ENCODE data around the gene C1orf174.
"Not testable (repeated sequence)": the region's sequence is repeated elsewhere in the genome, so short reads cannot be mapped to it uniquely, and the experiment has no call there.

The C1orf174 gene

DNA sequence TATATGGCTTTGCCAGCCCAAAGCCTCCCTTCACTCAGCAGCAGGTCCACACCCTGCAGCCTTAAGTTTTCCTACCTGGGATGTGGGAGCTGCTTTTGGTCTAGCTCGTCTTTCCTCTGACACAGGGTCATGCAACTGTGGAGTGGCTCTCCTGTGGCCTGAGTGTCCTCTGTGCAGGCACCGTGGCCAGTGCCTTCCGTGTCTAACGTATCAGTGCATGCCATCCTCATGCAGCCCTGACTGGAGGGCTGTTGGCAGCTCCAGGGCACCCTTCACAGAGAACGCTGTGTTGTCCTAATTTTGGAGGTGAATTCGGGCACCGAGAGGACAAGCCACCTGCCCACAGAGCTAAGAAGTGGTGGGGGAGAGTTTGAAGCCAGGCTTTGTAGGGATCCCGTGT lies 25.7 kb upstream of the C1orf174 start:
- DNase-seq (ENCODE audit: low read depth, low spot score): no peak

DNA sequence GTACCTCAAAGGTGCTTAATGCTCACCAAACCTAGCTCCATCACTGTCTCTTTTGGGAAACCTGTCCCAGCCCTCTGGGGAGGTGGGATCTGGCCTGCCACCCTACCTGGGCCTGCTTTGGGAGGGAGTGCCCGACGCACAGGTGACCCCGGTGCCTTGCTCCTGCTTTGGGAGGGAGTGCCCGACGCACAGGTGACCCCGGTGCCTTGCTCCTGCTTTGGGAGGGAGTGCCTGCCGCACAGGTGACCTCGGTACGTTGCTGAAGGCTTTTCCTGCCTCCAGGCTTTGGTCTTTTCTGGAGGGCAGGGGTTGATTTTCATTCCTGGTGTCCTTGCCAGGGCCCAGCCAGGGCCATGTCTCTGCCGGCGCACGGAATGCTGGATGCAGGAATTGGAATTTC lies 25.2 kb upstream of the C1orf174 start:
- DNase-seq (ENCODE audit: low read depth, low spot score): no peak

DNA sequence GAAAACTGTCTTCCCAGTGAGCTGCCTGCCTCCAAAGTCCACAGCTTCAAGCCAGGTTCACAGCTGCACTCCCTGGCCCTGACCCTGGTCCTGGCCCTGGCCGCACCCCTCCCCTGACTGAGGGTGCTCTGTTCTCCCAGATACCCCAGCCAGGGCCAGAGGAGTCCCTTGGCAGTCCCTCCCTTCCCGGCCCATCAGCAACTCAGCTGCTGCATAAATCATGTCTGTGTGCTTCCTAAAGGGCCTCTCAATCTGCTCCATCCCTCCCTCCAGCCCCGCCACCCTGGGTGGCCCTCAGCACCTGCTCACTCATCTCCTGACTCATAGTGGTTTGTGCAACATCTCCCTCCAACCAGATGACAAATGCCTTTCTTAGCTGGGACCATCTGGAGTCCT lies 24.8 kb upstream of the C1orf174 start:
- no peak for DNase-seq (ENCODE audit: low read depth, low spot score)

DNA sequence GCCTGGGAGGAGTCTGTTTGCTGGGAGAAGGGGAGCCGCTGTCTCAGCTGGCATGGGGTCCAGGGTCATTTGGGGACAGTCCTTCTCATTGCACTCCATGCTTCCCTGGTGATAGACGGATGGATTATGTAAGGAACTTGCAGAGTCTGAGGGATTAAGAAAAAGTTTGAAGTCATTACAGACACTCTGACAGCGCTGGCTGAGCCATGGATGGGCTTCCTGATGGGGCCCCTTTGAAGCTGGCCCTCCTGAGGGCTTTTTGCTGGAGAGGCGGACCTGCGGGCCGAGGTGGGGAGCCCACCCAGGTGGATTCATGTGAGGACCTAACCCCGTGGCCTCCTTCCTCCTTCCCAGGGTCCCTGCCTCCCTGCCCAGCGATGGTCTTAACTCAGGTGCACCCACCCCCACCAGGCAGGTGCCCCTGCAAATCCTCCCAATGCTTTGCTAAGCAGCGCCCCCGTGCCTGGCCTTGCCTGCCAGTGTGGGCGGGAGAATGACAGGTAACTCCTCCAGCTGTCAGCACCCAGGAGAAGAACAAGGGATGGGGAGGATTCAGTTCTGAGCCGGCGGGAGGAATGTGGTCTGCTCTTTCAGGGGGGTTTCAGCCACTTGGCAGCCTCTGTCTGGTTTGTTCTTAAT lies 24.2 kb upstream of the C1orf174 start:
- no peak for DNase-seq (ENCODE audit: low read depth, low spot score)

DNA sequence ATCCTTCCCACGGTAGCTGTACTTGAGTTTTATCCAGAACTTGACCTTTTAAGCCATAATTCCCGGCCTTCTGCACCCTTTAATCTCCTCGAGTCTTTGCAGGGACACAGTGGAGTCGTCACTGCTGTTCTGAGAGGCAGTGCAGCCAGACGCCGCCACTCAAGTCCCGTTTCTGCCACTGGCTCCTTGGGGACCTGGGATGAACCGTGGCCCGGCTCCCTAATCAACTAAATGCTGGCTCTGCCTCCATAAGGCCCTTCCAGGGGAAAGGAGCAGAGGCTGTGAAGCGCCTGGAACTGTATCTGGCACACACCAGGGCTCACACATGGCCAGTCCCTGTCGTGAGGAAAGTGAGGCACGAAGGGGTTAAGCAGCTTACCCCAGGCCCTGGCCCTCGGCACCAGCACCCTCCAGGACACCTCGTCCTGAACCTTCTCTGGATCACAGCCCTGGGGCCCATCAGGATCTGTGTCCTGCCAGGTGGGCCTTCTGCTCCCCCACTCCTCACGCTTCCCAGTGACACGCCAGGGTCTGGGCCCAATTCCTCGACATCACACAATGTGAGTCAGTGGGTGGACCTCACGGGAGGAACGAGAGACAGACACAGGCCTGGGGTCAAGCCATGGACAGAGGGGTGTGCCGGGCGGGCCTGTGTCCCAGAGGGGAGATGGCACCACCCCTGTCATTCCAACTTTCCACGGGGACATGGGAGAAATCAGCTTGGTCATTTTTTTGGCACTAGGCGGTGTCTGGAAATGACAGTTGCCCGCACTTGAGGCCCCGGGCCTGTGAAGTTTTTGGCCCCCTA lies 23.5 kb upstream of the C1orf174 start:
- no peak for DNase-seq (ENCODE audit: low read depth, low spot score)

DNA sequence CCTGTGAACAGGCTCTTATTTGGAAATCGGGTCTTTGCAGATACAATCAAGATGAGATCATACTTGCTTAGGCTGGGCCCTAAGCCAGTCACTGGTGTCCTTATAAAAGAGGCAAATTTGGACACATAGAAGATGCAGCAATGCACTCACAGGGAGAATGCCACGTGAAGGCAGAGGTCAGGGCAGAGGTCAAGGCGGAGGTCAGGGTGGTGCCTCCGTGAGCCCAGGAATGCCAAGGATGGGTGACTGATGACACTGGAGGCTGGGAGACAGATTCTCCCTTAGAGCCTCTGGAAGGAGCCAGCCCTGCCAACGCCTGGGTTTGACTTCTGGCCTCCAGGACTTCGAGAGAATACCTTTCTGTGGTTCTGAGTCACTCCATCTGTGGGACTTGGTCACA lies 22.8 kb upstream of the C1orf174 start:
- DNase-seq (ENCODE audit: low read depth, low spot score): no peak

DNA sequence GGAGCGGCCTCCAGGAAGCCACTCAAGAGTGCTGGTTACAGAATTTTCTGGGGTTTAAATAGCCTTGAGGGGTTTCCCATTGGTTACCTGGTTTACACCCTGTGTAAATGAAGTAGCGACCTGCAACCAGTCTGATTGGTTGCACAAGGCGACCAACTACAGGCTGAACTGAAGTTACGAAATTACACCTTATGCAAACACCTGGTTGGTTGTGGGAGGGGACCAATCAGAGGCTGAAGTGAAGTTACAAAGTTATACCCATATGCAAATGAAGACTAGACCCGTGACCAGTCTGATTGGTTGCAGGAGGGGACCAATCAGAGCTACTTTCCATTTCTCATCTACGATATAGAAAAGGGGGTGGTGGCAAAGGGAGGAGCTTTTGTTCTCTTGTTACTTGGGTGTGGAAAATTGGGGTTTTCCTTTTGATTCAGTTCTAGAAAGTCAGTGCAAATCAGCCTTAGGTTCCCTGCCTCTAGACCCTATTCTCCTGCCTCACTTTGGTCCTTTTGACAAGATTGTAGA lies 22.2 kb upstream of the C1orf174 start:
- DNase-seq (ENCODE audit: low read depth, low spot score): no peak

DNA sequence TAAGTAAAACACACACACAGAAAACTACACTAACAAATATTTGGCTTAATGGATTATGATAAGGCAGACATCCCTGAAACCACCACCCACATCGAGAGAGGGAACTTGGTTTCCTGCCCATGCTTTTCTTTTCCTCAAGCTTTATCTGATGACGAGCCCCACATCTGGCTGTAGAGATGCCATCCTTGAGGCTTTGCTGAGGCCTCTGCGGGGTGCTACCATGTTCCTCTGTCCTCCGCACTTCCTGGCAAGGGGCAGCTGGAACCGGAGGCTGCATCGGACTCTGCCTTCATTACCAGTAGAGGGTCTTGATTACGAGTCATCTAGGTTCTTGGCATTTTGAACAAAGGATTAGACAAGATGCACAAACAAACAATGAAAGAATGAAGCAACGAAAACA lies 21.7 kb upstream of the C1orf174 start:
- DNase-seq (ENCODE audit: low read depth, low spot score): no peak

DNA sequence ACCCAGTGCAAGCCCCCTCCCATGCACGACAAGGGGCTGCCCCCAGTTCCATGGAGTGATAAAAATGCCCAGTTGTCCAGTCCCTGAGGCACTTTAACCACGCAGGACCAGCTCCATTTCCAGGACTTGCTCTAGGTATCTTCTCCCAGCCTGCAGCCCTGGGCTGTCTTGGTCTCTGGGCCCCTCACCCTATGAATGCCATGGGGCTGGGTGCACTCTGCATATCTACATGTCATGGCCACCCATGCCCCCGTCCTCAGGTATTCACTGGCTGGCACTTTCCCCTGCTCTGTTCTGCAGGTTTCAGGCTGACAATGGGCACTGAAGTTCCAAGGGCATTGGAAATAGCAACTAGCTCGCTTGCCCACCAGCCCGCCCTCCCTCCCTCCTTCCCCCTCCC lies 19.6 kb upstream of the C1orf174 start:
- DNase-seq (ENCODE audit: low read depth, low spot score): no peak

DNA sequence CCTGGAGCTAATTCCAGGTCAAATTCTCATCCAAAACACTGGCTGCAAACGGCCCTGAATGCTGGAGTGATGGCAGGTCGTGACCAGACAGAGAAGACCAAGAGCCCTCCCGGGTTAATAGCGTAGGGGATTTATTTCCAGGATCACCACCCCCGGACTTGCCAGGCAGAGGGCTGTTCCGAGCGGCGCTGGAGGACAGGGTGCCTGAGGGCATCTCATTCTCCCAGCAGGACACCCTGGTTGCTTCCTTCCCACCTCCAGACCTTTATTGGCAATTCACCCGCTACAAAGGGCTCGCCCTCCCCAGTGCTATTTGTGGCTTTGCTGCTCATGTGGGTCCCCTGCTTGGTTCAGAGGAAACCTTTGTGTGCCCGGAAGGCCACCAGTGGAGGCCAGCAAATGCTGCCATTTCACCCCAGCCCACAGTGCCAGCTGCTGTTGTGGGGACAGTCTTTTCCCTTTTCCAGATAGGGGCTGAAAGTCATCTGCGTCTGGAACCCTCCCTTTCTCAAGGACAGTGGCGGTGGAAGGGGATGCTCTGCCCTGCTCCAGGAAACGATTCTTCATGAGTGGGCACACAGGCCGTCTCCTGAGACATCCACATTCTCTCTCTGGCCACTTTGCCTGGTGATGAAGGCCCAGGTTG lies 19.0 kb upstream of the C1orf174 start:
- no peak for DNase-seq (ENCODE audit: low read depth, low spot score)

DNA sequence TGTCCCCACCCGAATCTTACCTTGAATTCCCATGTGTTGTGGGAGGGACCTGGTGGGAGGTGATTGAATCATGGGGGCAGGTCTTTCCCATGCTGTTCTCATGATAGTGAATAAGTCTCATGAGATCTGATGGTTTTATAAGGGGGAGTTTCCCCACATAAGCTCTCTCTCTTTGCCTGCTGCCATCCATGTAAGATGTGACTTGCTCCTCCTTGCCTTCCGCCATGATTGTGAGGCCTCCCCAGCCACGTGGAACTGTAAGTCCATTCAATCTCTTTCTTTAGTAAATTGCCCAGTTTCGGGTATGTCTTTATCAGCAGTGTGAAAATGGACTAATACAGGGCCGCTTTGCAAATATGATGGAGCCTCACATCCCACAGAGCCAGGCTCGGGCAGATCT lies 18.3 kb upstream of the C1orf174 start:
- not testable (repeated sequence) for DNase-seq (ENCODE audit: low read depth, low spot score)

DNA sequence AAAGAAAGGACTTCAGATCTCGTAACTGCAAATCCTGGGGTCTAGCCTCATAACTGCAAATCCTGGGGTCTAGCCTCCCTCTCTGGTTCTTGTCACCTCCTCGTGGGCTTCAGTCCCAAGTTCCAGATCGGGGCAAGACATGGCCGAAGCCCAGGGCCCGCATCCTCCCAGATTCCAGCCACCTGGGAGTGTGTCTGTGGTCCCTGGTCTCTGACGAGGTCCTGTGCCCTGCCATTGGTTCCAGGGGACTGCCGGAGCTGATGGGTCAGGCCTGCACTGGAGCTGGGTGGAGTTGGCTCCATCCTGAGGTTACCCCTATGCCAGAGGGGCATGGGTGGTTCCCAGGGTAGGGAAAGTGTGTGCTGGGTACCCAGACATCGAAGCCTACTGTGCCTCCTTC lies 17.7 kb upstream of the C1orf174 start:
- no peak for DNase-seq (ENCODE audit: low read depth, low spot score)

DNA sequence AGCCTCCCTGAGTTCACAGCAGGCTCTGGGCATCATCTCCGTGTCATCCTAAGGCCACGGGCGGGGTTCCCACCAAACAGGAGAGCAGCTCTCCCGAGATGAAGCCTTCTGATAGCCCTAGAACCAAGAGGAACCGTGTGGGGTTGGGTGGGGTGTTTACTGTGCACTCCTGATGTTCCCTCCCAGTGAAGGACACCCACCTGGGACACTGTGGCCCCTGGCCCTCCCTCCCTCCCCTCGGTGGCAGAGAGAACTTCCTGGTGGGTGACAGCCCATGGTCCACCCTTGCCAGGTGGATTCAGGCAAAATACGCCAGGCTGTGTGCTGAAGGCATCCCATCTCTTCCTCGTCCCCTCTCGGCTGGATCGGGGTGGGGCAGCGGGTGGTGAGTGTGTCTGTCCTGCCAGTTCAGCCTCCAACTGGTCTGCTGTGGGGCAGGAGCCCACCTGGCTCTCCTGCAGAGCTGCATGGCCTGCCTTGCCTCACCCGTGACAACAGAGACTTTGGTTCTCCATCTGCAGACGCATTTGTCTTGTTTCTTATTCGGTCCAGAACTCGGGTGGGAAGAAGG lies 15.6 kb upstream of the C1orf174 start:
- DNase-seq (ENCODE audit: low read depth, low spot score): no peak

DNA sequence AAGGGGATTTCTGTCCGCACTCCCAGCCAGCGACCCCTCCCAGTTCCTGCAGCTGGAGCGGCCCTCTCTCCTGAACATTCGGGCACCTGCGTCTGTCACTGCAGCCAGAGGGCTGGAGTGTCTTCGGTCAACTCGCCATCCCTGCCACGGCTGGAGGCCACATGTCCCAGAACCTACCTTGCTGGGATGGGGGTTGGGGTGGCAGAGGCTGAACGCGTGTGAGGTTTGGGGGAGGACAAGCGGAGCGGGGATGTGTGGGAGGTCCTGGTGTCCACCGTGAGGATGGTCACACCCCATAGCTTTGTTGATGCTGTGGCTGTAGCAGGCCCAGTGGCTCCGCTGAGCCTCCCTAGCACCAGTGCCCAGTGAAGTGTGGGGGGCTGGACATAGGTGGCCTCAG lies 14.8 kb upstream of the C1orf174 start:
- no peak for DNase-seq (ENCODE audit: low read depth, low spot score)

DNA sequence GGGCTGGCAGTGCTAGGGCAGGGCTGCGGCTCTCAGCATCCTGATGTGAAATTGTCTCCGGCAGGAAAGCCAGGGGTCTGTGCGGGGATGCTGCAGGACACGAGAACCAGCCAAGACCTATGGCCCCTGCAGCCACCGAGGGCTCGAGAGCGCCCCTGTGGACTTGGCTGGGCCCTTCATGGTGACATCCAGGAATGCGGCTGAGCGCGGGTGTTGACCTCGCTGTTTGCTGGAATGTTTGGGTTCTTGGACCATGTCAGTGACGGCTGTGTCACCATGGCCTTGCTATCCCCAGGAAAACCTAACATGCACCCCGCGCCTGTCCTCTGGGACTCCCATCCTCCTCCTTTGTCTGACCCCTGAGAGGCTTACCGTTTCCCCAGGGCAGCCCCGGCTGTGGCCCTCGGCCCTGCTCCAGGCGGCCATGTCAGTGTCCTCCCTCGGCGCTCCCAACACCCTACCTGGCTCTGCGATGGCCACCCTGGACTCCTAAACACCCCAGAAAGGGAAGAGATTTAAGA lies 14.3 kb upstream of the C1orf174 start:
- DNase-seq (ENCODE audit: low read depth, low spot score): no peak

DNA sequence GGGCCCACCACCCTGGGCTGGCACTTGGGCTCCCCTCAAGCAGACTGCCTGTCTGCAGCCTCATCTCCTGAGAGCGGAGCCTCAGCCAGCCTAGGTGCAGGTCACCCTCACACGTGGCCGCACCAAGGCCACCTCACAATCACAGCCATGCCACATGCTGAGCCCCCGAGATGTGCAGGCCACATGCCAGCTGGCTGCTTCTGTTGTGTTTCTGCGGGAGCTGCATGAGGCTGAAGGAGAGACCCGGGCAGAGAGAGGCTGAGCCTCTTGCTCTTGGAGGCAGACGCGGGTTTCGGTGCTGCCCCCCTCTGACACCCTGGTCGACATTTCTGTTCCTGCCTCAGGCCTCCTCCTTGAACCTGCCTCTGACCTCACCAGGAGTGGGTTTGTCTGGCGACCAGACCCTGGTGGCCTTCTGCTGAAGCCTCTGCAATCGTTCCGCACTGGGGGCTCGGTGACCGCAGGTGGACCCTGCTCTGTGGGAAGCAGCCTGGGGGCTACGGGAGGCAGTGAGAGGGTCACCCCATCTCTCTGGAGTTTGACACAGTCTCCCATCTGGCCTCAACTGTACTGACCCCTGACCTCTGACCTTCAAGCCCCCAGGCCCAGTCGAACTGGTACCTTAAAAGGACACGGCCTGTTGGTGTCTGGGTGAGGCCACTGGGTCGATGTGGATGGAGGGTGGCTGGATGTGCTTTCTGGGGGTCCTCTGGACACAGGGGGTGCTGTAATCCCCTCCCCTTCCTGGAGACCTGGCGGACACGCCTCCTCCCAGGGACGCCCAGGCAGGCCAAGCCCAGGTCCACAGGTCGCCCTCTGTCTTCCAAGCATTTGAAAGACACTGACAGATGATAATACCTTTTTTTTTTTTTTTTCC lies 13.0 kb upstream of the C1orf174 start:
- no peak for DNase-seq (ENCODE audit: low read depth, low spot score)

DNA sequence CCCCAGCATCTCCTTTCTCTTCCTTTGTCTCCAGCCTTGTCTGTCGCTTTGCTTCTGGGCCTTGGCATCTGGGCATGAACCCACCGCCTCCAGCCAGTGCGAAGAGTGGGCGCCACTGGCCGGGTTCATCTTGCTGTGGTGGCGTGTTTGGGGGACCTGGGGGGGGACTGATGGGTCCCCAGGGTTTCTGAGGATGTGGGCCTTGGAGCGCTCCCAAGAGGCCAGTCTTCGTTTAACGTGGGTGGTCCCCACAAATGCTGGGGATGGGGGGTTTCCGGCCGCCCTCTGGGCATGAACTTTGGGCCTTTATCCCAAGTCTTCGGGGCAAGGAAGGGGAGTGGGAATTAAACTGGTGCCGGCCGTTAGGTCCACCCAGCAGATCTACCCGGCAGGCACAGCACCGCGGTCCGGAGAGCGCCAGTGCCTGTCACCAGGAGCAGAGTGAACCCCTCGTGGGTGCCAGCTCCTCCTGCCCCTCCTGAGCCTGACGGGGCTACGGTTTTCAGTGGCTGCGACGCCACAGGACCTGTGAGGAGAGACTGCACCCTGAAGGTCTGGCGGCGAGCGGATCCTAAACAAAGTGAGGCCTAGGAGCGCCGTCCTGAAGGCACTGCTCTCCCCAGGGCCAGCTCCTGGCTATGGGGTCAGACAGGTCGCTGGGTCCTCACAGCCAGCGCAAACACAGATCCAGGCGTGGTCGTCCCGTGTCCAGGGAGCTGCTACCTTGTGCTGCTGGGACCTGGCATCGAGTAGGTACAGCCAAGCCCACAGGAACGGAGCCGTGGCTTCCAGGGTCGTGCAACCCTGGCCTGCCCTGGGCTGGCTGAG lies 12.1 kb upstream of the C1orf174 start:
- no peak for DNase-seq (ENCODE audit: low read depth, low spot score)

DNA sequence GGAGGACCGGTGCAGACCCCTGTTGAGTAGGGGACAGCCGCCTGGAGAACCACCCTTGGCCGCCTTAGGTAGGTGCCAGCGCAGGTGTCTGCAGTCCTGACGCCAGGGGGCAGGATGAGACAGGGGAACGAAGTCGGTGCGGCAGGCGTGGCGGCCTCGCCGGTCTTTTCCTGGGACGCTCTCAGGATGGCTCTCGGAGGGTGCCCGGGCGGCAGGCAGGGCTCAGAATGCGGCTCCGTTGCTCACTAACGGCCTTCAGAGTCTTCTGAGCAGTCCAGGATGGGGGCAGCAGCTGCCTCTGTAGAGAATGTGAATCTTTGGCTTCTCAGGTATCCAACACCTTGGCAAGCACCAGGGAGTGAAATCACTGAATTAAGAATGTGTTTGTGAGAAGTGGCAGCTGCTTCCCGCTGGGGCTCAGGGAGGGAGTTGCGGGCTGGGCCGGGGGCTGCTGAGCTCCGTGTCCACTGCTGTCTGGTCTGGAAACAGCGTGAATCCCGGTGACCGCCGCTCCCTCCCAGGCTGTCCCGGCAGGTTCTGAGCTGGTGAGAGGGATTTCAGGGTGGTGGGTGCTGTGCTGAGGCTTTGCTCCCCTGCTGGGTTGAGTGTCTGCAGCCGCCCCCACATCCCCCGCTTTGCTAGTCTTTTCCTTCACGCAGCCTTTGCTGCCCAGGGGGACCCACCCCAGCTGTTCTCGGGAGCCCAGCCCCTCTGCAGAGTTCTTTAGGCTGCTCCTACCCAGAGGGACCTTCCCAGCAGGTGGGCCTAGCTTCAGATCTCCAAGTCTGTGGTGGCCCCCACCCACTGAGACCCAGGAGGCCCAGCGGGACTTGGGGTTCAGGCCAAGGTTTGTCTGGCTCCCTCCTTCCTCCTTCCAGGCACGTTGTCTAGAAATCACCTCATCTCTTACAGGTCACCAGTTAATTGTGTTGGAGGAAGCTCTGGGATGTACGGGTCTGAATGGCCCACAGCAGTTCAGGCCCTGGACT lies 11.1 kb upstream of the C1orf174 start:
- peak; percentile 51 for DNase-seq (ENCODE audit: low read depth, low spot score)

All from activated naive CD8-positive, alpha-beta T cell treated with anti-CD3 and anti-CD28 coated beads, Interleukin-2, amount 50 U/mL, for 16 hours (primary cell).